Endothelial cell (in vitro differentiated cells): ENCODE results near the gene C3orf70. TPM values are rescaled to one million over a fixed set of nuclear protein-coding genes. Genes with fewer than 3 reads are reported as not detected.

Source experiments
- DNase-seq: peaks from one replicate; pipeline ENCODE4 v3.0.0; 2021; ENCODE audit warnings: low spot score
- H3K27ac Mint-ChIP-seq: one replicate; pipeline ENCODE4 v1.8.0; 2021; ENCODE audit warnings: mixed read lengths, inconsistent platforms; ENCODE audit not compliant: unreplicated experiment
- H3K27me3 Mint-ChIP-seq: one replicate; pipeline ENCODE4 v1.8.0; 2021; ENCODE audit warnings: mild to moderate bottlenecking, moderate library complexity, mixed read lengths, inconsistent platforms; ENCODE audit not compliant: unreplicated experiment
- H3K36me3 Mint-ChIP-seq: one replicate; pipeline ENCODE4 v1.8.0; 2021; ENCODE audit warnings: mild to moderate bottlenecking, low read depth, mixed read lengths, inconsistent platforms; ENCODE audit not compliant: unreplicated experiment
- H3K4me1 Mint-ChIP-seq: one replicate; pipeline ENCODE4 v1.8.0; 2021; ENCODE audit warnings: mild to moderate bottlenecking, mixed read lengths, inconsistent platforms; ENCODE audit not compliant: unreplicated experiment
- H3K4me3 Mint-ChIP-seq: one replicate; pipeline ENCODE4 v1.8.0; 2021; ENCODE audit warnings: mild to moderate bottlenecking, mixed read lengths, inconsistent platforms; ENCODE audit not compliant: unreplicated experiment
- H3K9me3 Mint-ChIP-seq: one replicate; pipeline ENCODE4 v1.8.0; 2021; ENCODE audit warnings: mixed read lengths, inconsistent platforms; ENCODE audit not compliant: unreplicated experiment
- total RNA-seq: library from RNA; stranded (reverse); fragmentation: NEBNext Ultra II Directional; extraction: Animal tissue kit (Norgen Biotek cat#: 25700); gene quantifications from one replicate; pipeline ENCODE4 v1.2.1, GENCODE V29; 2021; ENCODE audit not compliant: unreplicated experiment
- TF ChIP-seq, protein P1 (sequence below): fragments of 200-600 bp; sonication (generic); IDR thresholded peaks from one replicate; pipeline ENCODE4 v1.5.0; 2021; ENCODE audit warnings: antibody characterized with exemption; ENCODE audit not compliant: unreplicated experiment

Gene C3orf70
- total RNA-seq, 1 donor from 2014 or later = 1.4 TPM

DNA sequence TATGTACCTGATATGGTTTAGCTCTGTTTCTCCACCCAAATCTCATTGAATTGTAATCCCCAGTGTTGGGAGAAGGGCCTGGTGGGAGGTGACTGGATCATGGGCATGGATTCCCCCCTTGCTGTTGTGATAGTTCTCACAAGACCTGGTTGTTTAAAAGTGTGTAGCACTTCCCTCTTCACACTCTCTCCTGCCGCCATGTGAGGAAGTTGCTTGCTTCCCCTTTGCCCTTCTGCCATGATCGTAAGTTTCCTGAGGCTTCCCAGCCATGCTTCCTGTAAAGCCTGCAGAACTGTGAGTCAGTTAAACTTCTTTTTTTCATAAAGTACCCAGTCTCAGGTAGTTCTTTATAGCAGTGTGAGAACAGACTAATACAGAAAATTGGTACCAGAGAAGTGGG lies 93.1 kb downstream of the C3orf70 start:
- H3K9me3 Mint-ChIP-seq = peaks cover 10% of the 10 kb centered on the region
- no peak overlapping the region for H3K4me3 Mint-ChIP-seq
- H3K27ac Mint-ChIP-seq = peak overlapping the region; percentile 39

DNA sequence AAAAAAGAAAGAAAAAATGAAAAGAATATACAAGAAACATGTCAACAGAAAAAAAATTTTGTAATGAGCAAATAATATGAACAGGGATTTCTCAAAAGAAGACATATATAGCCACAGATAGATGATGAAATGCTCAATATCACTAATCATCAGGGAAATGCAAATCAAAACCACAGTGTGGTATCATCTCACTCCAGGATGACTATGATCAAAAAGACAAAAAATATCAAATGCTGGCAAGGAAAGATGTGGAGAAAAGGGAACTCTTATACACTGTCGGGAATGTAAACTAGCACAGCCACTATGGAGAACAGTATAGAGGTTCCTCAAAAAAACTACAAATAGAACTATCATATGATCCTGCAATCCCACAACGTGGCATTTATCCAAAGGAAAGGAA lies 94.1 kb downstream of the C3orf70 start:
- H3K9me3 Mint-ChIP-seq = peaks cover 10% of the 10 kb centered on the region
- no peak overlapping the region for H3K27ac Mint-ChIP-seq
- H3K4me3 Mint-ChIP-seq = no peak overlapping the region
- DNase-seq = no peak
- H3K27me3 Mint-ChIP-seq = peaks cover 3% of the 10 kb centered on the region
- peaks cover 7% of the 10 kb centered on the region for H3K4me1 Mint-ChIP-seq
- H3K36me3 Mint-ChIP-seq = peaks cover 31% of the 10 kb centered on the region
- TF ChIP-seq, protein P1, sequence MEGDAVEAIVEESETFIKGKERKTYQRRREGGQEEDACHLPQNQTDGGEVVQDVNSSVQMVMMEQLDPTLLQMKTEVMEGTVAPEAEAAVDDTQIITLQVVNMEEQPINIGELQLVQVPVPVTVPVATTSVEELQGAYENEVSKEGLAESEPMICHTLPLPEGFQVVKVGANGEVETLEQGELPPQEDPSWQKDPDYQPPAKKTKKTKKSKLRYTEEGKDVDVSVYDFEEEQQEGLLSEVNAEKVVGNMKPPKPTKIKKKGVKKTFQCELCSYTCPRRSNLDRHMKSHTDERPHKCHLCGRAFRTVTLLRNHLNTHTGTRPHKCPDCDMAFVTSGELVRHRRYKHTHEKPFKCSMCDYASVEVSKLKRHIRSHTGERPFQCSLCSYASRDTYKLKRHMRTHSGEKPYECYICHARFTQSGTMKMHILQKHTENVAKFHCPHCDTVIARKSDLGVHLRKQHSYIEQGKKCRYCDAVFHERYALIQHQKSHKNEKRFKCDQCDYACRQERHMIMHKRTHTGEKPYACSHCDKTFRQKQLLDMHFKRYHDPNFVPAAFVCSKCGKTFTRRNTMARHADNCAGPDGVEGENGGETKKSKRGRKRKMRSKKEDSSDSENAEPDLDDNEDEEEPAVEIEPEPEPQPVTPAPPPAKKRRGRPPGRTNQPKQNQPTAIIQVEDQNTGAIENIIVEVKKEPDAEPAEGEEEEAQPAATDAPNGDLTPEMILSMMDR = no peak

More for the DNA sequence above, 93.1 kb downstream of the C3orf70 start:
- Mint-ChIP-seq H3K27me3 (peaks cover 3% of the 10 kb centered on the region), H3K4me1 (peaks cover 7% of the 10 kb centered on the region), H3K36me3 (peaks cover 31% of the 10 kb centered on the region)
- TF ChIP-seq, protein P1 = no peak
- DNase-seq = no peak

GRCh38 chr3:185057829-185058228 lies 95.0 kb downstream of the C3orf70 start:
- no peak for DNase-seq

GRCh38 chr3:185056908-185057307 lies 96.0 kb downstream of the C3orf70 start:
- H3K9me3 Mint-ChIP-seq = peaks cover 10% of the 10 kb centered on the region
- H3K36me3 Mint-ChIP-seq = peaks cover 40% of the 10 kb centered on the region
- no peak overlapping the region for H3K4me3 Mint-ChIP-seq
- no peak overlapping the region for H3K27ac Mint-ChIP-seq
- H3K27me3 Mint-ChIP-seq = peaks cover 1% of the 10 kb centered on the region
- TF ChIP-seq, protein P1 = no peak
- no peak for DNase-seq
- H3K4me1 Mint-ChIP-seq = peaks cover 7% of the 10 kb centered on the region

More at GRCh38 chr3:185057829-185058228, 95.0 kb downstream of the C3orf70 start:
- Mint-ChIP-seq H3K27ac (no peak overlapping the region), H3K9me3 (peaks cover 10% of the 10 kb centered on the region), H3K36me3 (peaks cover 31% of the 10 kb centered on the region), H3K4me1 (peaks cover 7% of the 10 kb centered on the region), H3K27me3 (peaks cover 1% of the 10 kb centered on the region), H3K4me3 (no peak overlapping the region)
- TF ChIP-seq, protein P1 = no peak

DNA sequence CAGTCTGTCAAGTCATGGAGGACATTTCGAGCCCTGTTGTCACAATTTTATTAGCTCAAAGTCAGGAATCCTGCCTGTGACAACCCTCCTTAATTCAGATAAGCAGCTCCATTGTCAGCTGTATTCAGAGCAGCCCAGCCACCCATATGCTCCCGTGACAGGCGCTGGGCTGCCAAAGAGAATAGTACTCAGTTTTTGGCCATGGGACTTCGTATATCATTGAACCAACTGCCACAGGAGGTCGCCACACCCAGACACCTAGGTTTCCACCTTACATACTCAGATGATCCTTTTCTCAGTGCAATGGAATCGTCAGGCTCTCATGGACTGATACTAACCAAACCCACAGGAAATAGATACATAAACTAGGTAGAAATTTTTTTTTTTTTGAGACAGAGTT lies 100.2 kb downstream of the C3orf70 start:
- TF ChIP-seq, protein P1 = no peak
- no peak overlapping the region for H3K27ac Mint-ChIP-seq
- H3K4me1 Mint-ChIP-seq = peaks cover 2% of the 10 kb centered on the region
- peaks cover 3% of the 10 kb centered on the region for H3K9me3 Mint-ChIP-seq
- peaks cover 1% of the 10 kb centered on the region for H3K27me3 Mint-ChIP-seq
- peaks cover 45% of the 10 kb centered on the region for H3K36me3 Mint-ChIP-seq
- no peak for DNase-seq
- peak overlapping the region; percentile 59 for H3K4me3 Mint-ChIP-seq
